SHP77 (cell line): ENCODE results near the gene COMMD3.

ENCODE experiments used
- DNase-seq, 2 experiments: peaks; one replicate each; lab custom pipeline; 2025; lab: John Stamatoyannopoulos, UW

The COMMD3 gene

DNA sequence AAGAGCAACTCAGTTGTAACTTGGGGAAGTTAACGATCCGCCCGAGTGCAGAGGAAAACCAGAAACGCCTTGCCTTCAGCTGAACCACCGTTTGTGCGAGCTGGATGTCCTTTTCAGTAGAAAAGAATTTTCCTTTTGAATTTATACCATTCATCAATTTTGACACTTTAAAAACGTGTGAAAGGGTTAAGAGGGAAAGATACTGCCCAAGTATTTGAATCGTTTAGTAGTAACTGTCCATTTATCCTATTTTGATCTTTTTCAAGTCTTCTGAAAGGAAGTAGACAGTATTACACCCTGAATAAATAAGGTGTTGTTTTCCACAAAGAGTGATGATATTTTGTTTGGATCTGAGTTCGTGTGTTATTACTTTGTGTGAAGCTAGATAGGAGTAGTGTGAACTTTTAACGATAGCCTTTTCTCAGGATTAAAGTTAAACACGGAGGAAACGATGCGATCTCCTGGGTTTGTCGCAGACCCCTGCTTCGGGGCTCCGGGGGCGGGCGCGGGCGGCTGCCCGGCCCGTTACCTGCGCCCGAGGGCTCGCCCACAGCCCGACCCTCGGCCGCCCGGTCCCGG, 3.9 kb downstream of the COMMD3 start:
- no peak for DNase-seq

DNA sequence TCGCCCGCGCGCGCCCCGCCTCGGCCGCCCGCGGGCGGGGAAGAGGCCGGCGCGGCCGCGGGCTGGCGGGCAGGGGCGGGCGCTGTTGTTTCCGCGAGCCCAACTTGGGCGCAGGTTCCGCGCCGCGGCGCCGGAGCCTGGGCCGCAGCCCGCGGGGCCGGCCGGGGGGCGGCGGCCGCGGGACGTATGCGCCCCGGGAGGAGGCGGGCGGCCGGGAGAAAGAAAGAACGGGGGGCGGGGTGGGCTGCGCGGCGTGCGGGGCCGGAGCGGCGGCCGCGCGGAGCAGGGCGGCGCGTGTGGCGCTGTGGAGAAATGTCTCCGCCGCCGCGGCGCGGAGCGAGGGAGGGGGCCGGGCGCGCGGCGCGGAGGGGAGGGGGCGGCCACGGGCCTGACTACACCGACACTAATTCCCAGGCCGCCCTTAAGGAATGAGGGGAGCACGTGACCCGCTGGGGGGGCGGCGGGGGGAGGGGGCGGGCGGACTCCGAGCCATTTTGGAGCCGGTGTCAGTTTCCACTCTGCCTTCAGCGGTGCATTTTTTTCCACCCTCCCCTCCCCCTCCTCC, 4.5 kb downstream of the COMMD3 start, which contains the start of gene BMI1:
Gene BMI1 (plus strand): TSS at position 509 of the 565 bp plus-strand sequence. CDS start 5,351 bp downstream, outside the sequence.
- peak; percentile 69 to 80 for DNase-seq

DNA sequence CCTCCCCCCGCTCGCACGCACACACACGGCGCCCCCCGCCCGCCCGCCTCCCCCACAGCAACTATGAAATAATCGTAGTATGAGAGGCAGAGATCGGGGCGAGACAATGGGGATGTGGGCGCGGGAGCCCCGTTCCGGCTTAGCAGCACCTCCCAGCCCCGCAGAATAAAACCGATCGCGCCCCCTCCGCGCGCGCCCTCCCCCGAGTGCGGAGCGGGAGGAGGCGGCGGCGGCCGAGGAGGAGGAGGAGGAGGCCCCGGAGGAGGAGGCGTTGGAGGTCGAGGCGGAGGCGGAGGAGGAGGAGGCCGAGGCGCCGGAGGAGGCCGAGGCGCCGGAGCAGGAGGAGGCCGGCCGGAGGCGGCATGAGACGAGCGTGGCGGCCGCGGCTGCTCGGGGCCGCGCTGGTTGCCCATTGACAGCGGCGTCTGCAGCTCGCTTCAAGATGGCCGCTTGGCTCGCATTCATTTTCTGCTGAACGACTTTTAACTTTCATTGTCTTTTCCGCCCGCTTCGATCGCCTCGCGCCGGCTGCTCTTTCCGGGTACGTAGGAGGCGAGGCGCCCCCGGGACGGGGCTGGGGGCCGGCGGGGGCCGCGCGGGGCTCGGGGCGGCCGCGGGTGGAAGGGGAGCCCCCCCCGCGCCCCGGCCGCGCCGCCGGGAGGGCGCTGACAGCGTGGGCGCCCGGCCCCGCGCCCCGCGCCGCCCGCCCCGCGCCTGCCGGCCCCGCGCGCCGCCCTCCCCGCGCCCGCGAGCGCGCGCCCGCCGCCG, 5.2 kb downstream of the COMMD3 start:
- peak; percentile 45 to 49 for DNase-seq

- DNase-seq = no peak
These were observed 5.9 kb downstream of the COMMD3 start for GRCh38 chr10:22321924-22322640.

DNA sequence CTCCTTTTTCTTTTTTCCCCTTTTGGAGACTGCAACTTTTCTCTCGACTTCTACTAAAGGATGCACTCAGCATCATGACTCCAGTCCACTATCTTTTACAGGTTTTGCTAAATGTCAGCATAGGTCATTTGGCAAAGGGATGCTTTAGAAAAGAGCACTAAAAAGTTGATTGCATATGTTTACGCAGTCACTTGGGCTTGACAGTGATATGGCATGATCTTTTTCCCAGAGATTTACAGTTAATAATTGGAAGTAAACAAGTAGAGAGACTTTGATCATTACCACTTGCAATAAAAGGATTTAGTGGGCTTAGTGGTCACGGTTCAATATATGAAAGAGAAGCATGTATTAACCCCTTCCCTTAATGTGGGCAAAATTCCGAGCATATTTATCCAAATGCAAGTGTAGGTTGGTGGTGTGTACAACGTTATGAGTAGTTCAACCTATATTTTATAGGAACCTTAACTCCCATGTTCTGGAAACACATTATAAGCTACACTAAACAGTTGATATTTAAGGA, 6.5 kb downstream of the COMMD3 start:
- no peak for DNase-seq

DNA sequence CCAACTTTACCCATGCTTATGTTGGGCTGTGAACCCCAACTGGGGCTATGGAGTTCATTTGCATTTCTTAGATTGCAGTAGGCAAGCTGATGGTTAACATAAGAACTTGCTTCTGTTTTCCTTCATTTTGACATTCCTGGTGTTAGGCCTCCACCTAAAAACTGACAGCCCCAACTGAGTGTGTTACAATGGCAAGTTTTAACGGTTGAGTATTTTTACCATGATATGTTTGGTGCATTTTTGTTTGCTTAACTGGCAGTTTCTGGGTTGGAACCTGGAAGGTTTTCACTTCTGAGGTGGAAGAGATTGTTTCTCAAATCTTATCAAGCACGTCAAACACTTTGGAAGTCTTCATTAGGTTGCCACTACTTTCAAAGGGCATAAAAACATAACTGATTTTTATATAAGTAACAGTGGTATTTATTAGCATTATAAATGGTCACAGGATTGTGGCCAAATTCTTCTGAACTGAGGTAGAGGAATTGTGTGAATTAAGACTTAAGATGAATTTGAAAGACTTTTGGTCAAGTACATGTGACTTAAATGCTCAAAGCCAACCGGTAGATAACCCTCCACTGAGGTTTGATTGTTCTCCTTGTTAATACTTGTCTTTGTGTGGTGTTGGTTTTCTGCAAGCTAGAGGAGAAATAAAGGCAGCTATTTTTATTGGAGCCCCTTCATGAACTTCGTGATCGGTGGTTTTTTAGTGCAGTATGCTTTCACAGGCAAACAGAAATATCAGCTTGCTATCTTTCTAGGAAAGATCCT, 7.5 kb downstream of the COMMD3 start:
- no peak for DNase-seq

DNA sequence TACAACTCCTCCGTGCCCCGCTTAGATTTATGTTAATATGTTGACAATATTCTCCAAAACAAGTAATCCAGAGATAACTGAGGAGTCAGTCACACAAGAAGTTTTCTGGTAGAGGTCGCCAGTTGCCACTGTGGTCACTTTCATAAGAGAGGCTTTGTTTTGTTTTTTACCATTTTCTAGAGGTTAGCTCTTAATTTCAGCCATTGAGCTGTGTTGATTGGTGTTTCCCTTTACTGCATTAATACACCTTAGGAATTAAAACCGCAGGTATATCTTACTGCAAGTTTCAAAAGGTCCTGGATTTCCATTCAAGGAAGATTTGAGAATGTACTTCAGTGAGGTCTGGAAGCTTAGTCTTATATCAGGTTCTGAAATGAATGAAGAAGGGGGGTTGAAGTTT, 8.2 kb downstream of the COMMD3 start:
- no peak for DNase-seq

DNA sequence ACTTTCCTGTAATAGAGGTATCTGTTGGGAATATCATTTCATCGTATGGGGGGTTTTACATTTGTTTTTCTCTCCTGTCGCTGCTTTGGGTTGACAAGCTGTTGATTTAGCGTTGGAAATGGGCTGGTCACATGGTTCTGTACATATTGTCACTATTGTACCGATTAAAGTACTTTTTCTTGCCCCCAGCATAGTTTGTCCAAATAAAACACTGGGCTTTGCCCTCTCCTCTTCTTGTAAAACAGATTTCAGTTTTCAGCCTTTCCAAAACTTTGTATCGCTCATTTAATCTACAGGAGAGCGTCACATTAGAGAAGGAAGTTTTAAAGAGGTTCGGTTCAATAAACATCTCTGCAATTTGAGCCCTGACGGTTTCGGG, 8.7 kb downstream of the COMMD3 start:
- no peak for DNase-seq

- DNase-seq = peak; percentile 62 to 72
These were observed 9.3 kb downstream of the COMMD3 start for GRCh38 chr10:22325272-22326144.

DNA sequence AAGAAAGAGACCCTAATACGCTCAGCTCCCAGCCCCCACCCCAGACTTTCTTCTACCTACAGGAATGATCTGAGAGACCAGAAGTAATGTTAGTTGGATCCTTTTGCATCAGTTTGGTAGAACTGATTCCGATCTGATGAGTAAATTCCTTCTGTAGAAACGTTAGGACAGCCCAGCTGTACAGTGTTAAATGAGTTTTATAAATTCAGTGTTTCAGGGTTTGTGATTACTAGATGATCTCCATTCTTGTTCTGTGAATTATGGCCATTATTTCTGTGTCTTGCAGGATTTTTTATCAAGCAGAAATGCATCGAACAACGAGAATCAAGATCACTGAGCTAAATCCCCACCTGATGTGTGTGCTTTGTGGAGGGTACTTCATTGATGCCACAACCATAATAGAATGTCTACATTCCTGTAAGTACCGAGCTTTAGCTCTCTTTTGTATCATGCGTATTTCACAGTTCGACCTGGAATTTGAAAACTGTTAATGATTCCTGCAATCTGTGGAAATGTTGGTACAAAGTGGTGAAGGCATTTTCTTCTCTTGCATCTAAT, 10.0 kb downstream of the COMMD3 start:
- no peak for DNase-seq

DNA sequence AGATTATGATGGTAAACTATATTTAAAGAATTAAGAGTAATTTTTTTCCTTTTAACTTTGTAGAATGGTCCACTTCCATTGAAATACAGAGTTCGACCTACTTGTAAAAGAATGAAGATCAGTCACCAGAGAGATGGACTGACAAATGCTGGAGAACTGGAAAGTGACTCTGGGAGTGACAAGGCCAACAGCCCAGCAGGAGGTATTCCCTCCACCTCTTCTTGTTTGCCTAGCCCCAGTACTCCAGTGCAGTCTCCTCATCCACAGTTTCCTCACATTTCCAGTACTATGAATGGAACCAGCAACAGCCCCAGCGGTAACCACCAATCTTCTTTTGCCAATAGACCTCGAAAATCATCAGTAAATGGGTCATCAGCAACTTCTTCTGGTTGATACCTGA, 13.0 kb downstream of the COMMD3 start:
- no peak for DNase-seq

DNA sequence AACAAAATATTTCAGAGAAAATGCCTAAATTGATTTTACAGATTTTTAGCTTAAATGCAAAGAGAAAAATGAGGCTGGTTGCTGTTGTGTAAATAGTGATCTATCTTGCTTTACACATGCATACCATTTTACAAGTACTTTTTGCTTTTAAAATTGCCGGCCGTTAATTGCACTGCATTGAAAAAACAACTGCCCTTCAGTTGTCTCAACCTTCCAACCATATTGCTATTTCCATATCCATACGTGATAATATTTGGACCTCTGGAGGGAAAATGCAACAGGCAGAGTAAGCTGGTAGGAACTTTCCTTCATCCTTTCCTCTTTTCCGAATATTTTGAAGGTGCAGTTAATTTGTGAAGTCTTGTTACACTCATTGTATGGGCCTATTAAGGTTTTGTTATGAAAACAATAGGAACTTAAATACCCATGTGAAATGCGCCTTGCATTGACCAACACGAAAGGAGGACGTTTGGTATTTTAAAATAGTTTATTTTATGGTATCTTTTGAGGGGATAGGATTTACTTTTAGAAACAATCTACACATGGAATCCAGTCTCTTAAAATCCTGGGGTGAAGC, 16.0 kb downstream of the COMMD3 start:
- DNase-seq = no peak

- DNase-seq = no peak
These were observed 17.2 kb downstream of the COMMD3 start for GRCh38 chr10:22333167-22333974.

DNA sequence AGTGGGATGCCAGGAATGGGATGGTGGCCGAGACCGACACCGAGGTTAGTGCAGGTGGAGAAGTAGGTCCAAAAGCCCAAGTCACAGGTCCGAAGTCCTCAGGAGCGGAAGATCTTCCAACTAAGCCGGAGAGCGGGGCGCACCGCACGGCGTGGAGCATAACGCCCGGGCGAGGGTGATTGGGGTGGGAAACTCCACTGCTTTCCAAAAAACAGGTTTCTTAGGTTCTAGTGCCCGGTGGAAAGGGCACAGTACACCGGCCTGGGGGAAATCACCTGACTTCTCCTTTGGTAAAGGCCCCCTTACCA, 17.7 kb downstream of the COMMD3 start:
- no peak for DNase-seq

DNA sequence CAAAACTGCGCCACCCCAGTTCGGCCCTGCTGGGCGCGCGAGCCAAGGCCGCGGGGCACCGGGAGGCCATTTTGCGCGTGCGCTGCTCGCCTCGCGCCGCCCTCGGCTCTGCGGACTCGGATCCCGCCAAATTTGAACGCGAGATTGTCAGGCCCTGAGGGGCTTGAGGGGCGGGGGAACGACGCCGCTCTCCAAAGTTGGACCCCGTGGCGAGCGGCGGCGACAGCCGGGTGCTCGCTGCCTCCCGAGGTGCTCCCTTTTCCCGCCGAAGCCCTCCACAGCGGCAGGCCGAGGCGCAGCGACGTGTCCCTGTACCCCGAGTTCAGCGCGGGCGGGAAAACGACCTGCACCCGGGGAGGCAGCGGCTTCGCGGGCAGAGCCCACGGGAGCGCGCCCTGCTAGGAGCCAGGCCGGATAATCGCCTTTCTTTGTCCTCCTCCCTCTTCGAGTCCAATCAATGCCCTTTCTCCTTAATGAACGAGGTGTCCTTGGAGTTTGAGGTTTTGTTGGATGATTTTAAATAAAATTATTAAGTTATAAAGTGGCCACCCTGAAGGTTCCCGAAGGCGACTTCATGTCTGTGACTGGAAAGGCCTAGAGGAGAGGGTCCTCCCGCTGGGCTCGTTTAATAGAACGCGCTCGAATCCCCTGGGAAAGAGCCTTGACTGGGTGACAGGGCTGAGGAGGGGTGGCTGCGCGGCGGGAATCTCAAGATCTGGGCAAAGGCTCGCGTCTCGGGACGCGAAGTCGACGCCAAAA, 18.4 kb downstream of the COMMD3 start:
- no peak for DNase-seq

DNA sequence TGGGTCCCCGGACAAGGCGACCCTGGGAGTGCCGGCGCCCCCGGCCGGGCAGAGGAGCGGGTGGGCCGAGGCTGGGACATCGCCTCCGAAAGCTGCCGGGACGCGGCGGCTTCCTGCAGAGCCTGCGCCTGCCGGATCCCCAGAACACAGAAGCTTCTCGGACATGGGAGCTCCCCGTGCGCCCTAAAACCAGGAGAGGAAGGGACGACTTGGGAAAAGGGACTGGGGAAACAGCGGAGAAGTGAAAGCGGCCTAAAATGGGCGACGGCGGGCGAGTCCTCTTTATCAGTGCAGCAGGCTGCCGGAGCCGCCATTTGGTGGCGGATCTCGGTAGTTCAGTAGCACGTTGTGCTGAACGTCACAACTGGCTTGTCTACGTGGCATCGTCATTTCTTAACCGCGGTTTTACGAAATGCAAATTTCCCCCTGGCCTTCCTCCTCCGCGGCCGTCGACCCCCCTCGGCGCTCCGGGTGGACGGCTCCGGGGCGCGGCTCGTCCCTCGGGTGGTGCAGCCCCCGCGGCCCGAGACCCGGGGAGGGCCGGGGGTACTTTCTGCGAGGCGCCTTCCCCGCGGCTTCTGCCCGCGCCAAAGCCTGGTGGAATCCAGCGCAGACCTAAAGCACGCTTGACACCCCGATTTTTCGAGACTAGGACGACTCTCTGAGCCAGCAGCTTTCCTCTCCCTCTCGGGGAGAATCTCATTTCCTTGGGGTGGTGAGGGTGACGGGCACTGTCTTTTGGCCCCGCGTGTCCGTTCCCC, 19.2 kb downstream of the COMMD3 start:
- DNase-seq = no peak

DNA sequence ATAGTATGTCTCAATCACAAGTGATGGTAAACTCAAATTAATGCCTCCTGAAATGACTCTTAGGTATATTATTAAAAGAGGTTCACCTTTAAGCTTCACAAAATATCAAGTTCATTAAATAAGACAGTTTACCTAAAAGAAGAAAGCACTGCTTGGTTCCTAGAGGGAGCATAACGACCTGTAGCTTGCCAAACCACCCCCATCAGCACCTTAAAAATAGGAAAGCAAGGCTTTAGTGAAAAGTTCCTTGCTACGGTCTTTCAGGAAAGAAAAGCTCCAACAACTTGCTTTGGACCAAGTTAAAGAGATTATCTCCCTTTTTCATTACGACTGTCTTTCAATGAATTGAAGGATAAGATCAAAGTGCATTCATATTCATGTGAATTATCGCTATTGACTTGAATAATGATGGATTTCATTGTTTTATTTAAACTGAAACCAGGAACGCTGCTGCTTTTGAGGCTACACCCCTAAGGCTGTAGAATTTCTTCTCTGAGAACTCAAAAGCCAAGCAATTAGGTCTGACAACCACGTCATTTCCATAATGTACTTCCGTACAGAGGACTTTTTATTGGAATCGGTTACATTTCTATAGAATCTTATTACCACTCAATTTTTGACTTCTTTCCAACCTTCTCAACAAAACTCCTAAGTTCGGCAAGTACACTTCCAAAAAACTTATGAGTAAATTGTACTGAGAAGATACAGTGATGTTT, 22.2 kb downstream of the COMMD3 start:
- DNase-seq = no peak
